Measurements from ENCODE around the gene JRKL. TPM values are rescaled to one million over a fixed set of nuclear protein-coding genes. Genes with fewer than 3 reads are reported as not detected.

Gene JRKL
- total and polyA plus RNA-seq, 2 of the 8 experiments (the other 6 are each of a cell fraction or from before 2014, with no cell fraction given): 1.4 to 4.9 TPM

DNA sequence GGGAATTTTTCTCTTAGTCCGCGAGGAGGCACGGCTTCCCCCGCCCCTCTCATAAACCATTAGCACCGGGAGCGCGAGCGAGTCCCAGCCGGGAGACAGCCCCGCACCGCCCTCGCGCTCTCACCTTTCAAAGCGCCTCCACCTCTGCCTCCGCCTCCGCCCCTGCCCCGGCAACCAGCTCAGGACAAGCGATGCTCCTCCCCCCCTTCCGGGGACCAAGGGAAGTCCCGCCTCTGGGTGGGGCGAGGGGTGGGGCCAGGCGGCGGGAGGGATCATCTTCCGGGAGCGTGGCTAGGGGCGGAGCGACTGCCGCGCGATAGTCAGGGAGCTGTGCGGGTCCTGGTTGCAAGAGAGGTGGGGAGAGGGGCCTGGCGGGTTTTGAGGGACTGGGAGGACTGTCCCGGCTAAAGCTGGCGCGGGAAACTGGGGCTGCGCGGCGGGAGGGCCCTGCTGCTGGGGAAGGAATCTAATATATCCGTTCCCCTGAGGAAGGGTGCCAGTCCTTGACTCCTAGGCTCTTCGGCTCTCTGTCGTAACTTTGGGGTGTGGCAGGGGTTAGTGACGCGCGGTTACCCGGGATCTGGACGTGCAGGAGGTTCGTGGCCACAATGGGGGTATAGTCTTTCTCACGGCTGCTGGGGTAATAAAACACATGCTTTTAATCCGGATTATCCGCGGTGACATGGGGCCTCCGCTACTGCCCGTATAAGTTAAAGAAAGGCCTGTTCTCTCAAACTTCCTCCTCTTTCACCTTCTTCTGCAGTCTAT lies at the start of gene JRKL, which contains the start of gene CCDC82 (continued):
- TF ChIP-seq CBX8 (IDR thresholded peaks at IDR 0.05; ENCODE audit: borderline replicate concordance, low read depth, low read length): no peak
- no peak for TF ChIP-seq RFX5 (IDR thresholded peaks at IDR 0.05; ENCODE audit: borderline replicate concordance, low read depth, low read length)
- TF ChIP-seq CBX5 (IDR thresholded peaks at IDR 0.05; ENCODE audit: low read depth, low read length): no peak
- no peak for TF ChIP-seq KDM1A (IDR thresholded peaks at IDR 0.05; ENCODE audit: borderline replicate concordance, low read length)
- TF ChIP-seq NRF1 (IDR thresholded peaks at IDR 0.05; ENCODE audit: low read depth, low read length): no peak
- TF ChIP-seq EP300 (IDR thresholded peaks at IDR 0.05; ENCODE audit: borderline replicate concordance in 1 of 2, low read depth in 2 of 2, low read length in 2 of 2): no peak
- TF ChIP-seq, protein P1, sequence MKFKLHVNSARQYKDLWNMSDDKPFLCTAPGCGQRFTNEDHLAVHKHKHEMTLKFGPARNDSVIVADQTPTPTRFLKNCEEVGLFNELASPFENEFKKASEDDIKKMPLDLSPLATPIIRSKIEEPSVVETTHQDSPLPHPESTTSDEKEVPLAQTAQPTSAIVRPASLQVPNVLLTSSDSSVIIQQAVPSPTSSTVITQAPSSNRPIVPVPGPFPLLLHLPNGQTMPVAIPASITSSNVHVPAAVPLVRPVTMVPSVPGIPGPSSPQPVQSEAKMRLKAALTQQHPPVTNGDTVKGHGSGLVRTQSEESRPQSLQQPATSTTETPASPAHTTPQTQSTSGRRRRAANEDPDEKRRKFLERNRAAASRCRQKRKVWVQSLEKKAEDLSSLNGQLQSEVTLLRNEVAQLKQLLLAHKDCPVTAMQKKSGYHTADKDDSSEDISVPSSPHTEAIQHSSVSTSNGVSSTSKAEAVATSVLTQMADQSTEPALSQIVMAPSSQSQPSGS (IDR thresholded peaks at IDR 0.05; ENCODE audit: low read length): no peak
- TF ChIP-seq TAF1 (IDR thresholded peaks at IDR 0.05; ENCODE audit: low read depth, low read length): peak; percentile 72
- TF ChIP-seq KDM5A (IDR thresholded peaks at IDR 0.05; ENCODE audit: low read length): no peak
- peak; percentile 43 for TF ChIP-seq CREB1 (IDR thresholded peaks at IDR 0.05)
- peak; percentile 40 for TF ChIP-seq TAF7 (optimal IDR thresholded peaks at IDR 0.05; ENCODE audit: borderline replicate concordance, low read depth, low read length)
- no peak; the same call in 1 of the 2 replicates for TF ChIP-seq GABPA (IDR thresholded peaks at IDR 0.05; ENCODE audit: borderline replicate concordance, insufficient read depth, low read length)
- TF ChIP-seq BACH1 (IDR thresholded peaks at IDR 0.05; ENCODE audit: low read length): no peak
- TF ChIP-seq EZH2 (IDR thresholded peaks at IDR 0.05; ENCODE audit: low read depth, low read length, severe bottlenecking): no peak
- peak; percentile 93 for TF ChIP-seq KDM4A (IDR thresholded peaks at IDR 0.05; ENCODE audit: low read depth, low read length, severe bottlenecking)
- 0 out of 2 replicates have a peak, but pooled peaks have one; percentile 19 for TF ChIP-seq SP1 (IDR thresholded peaks at IDR 0.05; ENCODE audit: low read depth, low read length)
- TF ChIP-seq JUN (IDR thresholded peaks at IDR 0.05; ENCODE audit: low read depth, low read length): no peak
- TF ChIP-seq POLR2AphosphoS5 (IDR thresholded peaks at IDR 0.05; ENCODE audit: low read depth, low read length): peak; percentile 61
- TF ChIP-seq, protein P2, sequence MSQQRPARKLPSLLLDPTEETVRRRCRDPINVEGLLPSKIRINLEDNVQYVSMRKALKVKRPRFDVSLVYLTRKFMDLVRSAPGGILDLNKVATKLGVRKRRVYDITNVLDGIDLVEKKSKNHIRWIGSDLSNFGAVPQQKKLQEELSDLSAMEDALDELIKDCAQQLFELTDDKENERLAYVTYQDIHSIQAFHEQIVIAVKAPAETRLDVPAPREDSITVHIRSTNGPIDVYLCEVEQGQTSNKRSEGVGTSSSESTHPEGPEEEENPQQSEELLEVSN (IDR thresholded peaks at IDR 0.05): peak; percentile 74
- TF ChIP-seq RBBP5 (IDR thresholded peaks at IDR 0.05; ENCODE audit: borderline replicate concordance, low read depth, low read length): no peak
- TF ChIP-seq JUND (IDR thresholded peaks at IDR 0.05; ENCODE audit: low read length): no peak
